B cell (primary cell): ENCODE data around the gene IKZF2. TPM values are rescaled to one million over a fixed set of nuclear protein-coding genes. Genes with fewer than 3 reads are reported as not detected.

ENCODE experiments used
- ATAC-seq: fragments of 200-7000 bp; cut with Tn5 transposase; one replicate; pipeline ENCODE4 v1.10.0; 2021; ENCODE audit warnings: low read depth, mild to moderate bottlenecking, moderate number of reproducible peaks, moderate library complexity
- CTCF ChIA-PET: fragments of 350-600 bp; sonication (Branson Sonifier 250); formaldehyde crosslinking; loops from one replicate; lab custom pipeline; 2021; ENCODE audit warnings: antibody characterized with exemption, inconsistent platforms; lab: Charles Lee
- POLR2A ChIA-PET: fragments of 350-600 bp; sonication (Branson Sonifier 250); formaldehyde crosslinking; loops from one replicate; lab custom pipeline; 2021; ENCODE audit warnings: antibody characterized with exemption; lab: Charles Lee
- DNase-seq: peaks from one replicate; pipeline ENCODE4 v3.0.0; 2013
- H2AFZ ChIP-seq: 2 replicates; pipeline ENCODE4 v1.6.1; 2012; ENCODE audit warnings: mild to moderate bottlenecking, low read depth, low read length; ENCODE audit not compliant: insufficient read depth, poor library complexity, severe bottlenecking
- H3K27ac ChIP-seq, 2 donors: 1 replicate in 1 of 2; 2 replicates in 1 of 2; pipeline ENCODE4 v1.5.1; 2012 to 2013; ENCODE audit warnings: low read length in 2 of 2, mild to moderate bottlenecking in 2 of 2, moderate library complexity in 1 of 2
- H3K27me3 ChIP-seq, 4 experiments: fragments of 200-600 bp in 1 of 4; sonication (generic) in 1 of 4; replicated peaks in 1 of 4; 1 replicate in 2 of 4; 2 replicates in 2 of 4; pipeline versions ENCODE4 v1.6.1 to v1.7.0; 2013 to 2016; ENCODE audit warnings: low read length in 3 of 4, mild to moderate bottlenecking in 2 of 4, mixed read lengths in 1 of 4, moderate library complexity in 1 of 4; ENCODE audit not compliant: insufficient read depth in 4 of 4, control insufficient read depth in 3 of 4; ENCODE audit errors: control extremely low read depth in 1 of 4
- H3K36me3 ChIP-seq, 2 experiments: replicated peaks in 1 of 2; 1 replicate in 1 of 2; 2 replicates in 1 of 2; pipeline versions ENCODE4 v1.6.1 to v1.7.1; 2013; ENCODE audit warnings: low read length in 1 of 2; ENCODE audit not compliant: insufficient read depth in 2 of 2, control insufficient read depth in 1 of 2; ENCODE audit errors: control extremely low read depth in 1 of 2, extremely low read depth in 1 of 2
- H3K4me1 ChIP-seq, 2 donors: fragments of 200-600 bp in 1 of 2; sonication (generic) in 1 of 2; 1 replicate in 1 of 2; 2 replicates in 1 of 2; pipeline versions ENCODE4 v1.5.1 to v1.6.1; 2013 to 2017; ENCODE audit warnings: low read length in 2 of 2; ENCODE audit not compliant: control insufficient read depth in 2 of 2, insufficient read depth in 2 of 2
- H3K4me2 ChIP-seq: replicated peaks from 2 replicates; pipeline ENCODE3; 2012; ENCODE audit warnings: mild to moderate bottlenecking, low read depth, low read length; ENCODE audit not compliant: poor library complexity, severe bottlenecking
- H3K4me3 ChIP-seq, 5 experiments: fragments of 200-600 bp in 1 of 5; sonication (generic) in 1 of 5; 1 replicate in 3 of 5; 2 replicates in 2 of 5; pipeline versions ENCODE4 v1.5.1 to v1.7.0; 2011 to 2016; ENCODE audit warnings: low read length in 4 of 5, mild to moderate bottlenecking in 4 of 5, low read depth in 2 of 5, control low read depth in 1 of 5, moderate library complexity in 1 of 5; ENCODE audit not compliant: insufficient read depth in 1 of 5; ENCODE audit errors: control extremely low read depth in 1 of 5, extremely low read depth in 1 of 5
- H3K79me2 ChIP-seq: fragments of 200-600 bp; sonication (generic); one replicate; pipeline ENCODE4 v1.6.0; 2016; ENCODE audit warnings: low read length; ENCODE audit not compliant: control insufficient read depth, insufficient read depth
- H3K9ac ChIP-seq: fragments of 200-600 bp; sonication (generic); 2 replicates; pipeline ENCODE4 v1.6.1; 2017; ENCODE audit warnings: mild to moderate bottlenecking, low read length, moderate library complexity
- H3K9me3 ChIP-seq, 3 donors: one replicate each; pipeline versions ENCODE4 v1.6.1 to v1.7.1; 2013; ENCODE audit warnings: low read length in 2 of 3; ENCODE audit not compliant: control insufficient read depth in 2 of 3, insufficient read depth in 1 of 3; ENCODE audit errors: control extremely low read depth in 1 of 3
- H4K20me1 ChIP-seq: 2 replicates; pipeline ENCODE4 v1.6.0; 2012; ENCODE audit warnings: mild to moderate bottlenecking, low read length; ENCODE audit not compliant: insufficient read depth, control insufficient read depth, poor library complexity, severe bottlenecking
- H3K27ac Mint-ChIP-seq: one replicate; pipeline ENCODE4 v1.8.0; 2021; ENCODE audit warnings: mixed read lengths
- H3K27me3 Mint-ChIP-seq: one replicate; pipeline ENCODE4 v1.8.0; 2021; ENCODE audit warnings: mixed read lengths
- H3K4me1 Mint-ChIP-seq: one replicate; pipeline ENCODE4 v1.8.0; 2021; ENCODE audit warnings: mixed read lengths
- H3K4me3 Mint-ChIP-seq: one replicate; pipeline ENCODE4 v1.8.0; 2021; ENCODE audit warnings: mixed read lengths
- H3K9me3 Mint-ChIP-seq: one replicate; pipeline ENCODE4 v1.8.0; 2022; ENCODE audit warnings: mixed read lengths; ENCODE audit not compliant: insufficient read depth
- EZH2 ChIP-seq: IDR thresholded peaks from 2 replicates; pipeline ENCODE4 v1.6.1; 2012; ENCODE audit warnings: borderline replicate concordance, low read depth, mild to moderate bottlenecking, moderate library complexity, low read length; ENCODE audit not compliant: insufficient read depth, poor library complexity, severe bottlenecking
- WGBS: methylation state at CpG from one replicate; pipeline ENCODE4 v1.1.5; 2013; ENCODE audit warnings: missing lambda C conversion rate; ENCODE audit not compliant: insufficient coverage; 5-methylcytosine and 5-hydroxymethylcytosine counted together
- intact Hi-C: fragments of 100-400 bp; cut with micrococcal nuclease; formaldehyde crosslinking; loops from one replicate; pipeline ENCODE4 v1.10.0; 2022
- polyA plus RNA-seq: library from polyadenylated mRNA; depleted of rRNA; stranded (reverse); fragments of >200 nt; gene quantifications from 2 replicates; pipeline ENCODE4 v1.2.3, GENCODE V29; 2012
- total RNA-seq, 2 donors: library from RNA; stranded (reverse); fragments of 120-200 nt in 1 of 2; gene quantifications; 1 replicate in 1 of 2; 2 replicates in 1 of 2; pipeline versions ENCODE4 v1.2.3 to v1.2.4, GENCODE V29; 2013 to 2022
- TF ChIP-seq, protein P1 (sequence below): fragments of 200-600 bp; IDR thresholded peaks from one replicate; pipeline ENCODE4 v1.8.0; 2022; ENCODE audit warnings: antibody characterized with exemption, mild to moderate bottlenecking

Gene IKZF2
- total and polyA plus RNA-seq, 2 donors (not counting 1 experiment from before 2014, with no cell fraction given) = 2.5 to 49.3 TPM

DNA sequence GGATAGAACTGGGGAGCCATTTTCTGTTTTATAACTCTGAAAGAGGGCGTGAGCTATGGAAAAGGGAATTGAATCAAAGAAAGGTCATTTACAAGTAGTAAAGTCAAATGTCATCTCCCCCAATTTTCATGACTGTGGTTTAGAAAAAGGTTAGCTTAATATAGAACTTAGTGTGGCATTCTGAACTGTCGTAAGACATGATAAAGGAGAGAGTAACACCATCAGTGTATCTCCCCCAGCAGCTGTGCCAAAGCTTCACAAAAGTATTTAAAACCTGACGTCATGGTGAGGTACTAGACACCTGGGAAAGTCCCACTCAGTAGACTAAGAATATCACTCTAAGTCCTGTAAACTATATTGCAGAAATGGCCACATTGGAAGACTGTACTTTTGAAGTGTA is 5.8 kb upstream of the IKZF2 start:
- no peaks in the 10 kb centered on the region for H3K36me3 ChIP-seq
- ATAC-seq = peak; percentile 89
- Mint-ChIP-seq H3K4me1 (peaks cover 44% of the 10 kb centered on the region), H3K27me3 (no peaks in the 10 kb centered on the region), H3K4me3 (peak overlapping the region; percentile 23), H3K27ac (peak overlapping the region; percentile 66), H3K9me3 (no peaks in the 10 kb centered on the region)
- H3K79me2 ChIP-seq = no peaks in the 10 kb centered on the region
- intact Hi-C loops = loop anchor here (1.0 kb wide), 4 partner anchors 9 to 127 kb away; partner anchors contain the start of gene SPAG16
- peaks cover 11 to 27% of the 10 kb centered on the region in 2 donors for H3K4me1 ChIP-seq
- ChIA-PET CTCF (interaction anchor here (0.6 to 2.0 kb wide), 11 partner anchors 15 to 470 kb away, joined by 3 to 9 read pairs (median 4); partner anchors contain the start of gene SPAG16), POLR2A (interaction anchor here (1.1 to 1.2 kb wide), 2 partner anchors 71 to 76 kb away, joined by 3 to 6 read pairs; no protein-coding TSS in a partner anchor)
- H3K27ac ChIP-seq = peak overlapping the region; percentile 53 to 79
- no peak overlapping the region for H3K9ac ChIP-seq
- no peaks in the 10 kb centered on the region for H4K20me1 ChIP-seq
- no CpG with 5 or more reads among the region's 3 CpGs for WGBS
- H2AFZ ChIP-seq = no peak overlapping the region
- no peak overlapping the region for H3K4me3 ChIP-seq
- TF ChIP-seq, protein P1, sequence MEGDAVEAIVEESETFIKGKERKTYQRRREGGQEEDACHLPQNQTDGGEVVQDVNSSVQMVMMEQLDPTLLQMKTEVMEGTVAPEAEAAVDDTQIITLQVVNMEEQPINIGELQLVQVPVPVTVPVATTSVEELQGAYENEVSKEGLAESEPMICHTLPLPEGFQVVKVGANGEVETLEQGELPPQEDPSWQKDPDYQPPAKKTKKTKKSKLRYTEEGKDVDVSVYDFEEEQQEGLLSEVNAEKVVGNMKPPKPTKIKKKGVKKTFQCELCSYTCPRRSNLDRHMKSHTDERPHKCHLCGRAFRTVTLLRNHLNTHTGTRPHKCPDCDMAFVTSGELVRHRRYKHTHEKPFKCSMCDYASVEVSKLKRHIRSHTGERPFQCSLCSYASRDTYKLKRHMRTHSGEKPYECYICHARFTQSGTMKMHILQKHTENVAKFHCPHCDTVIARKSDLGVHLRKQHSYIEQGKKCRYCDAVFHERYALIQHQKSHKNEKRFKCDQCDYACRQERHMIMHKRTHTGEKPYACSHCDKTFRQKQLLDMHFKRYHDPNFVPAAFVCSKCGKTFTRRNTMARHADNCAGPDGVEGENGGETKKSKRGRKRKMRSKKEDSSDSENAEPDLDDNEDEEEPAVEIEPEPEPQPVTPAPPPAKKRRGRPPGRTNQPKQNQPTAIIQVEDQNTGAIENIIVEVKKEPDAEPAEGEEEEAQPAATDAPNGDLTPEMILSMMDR = no peak
- no peak for TF ChIP-seq EZH2
- H3K4me2 ChIP-seq = peak overlapping the region; percentile 27
- H3K27me3 ChIP-seq = no peaks in the 10 kb centered on the region
- H3K9me3 ChIP-seq = no peaks in the 10 kb centered on the region
- peak; percentile 84 for DNase-seq

DNA sequence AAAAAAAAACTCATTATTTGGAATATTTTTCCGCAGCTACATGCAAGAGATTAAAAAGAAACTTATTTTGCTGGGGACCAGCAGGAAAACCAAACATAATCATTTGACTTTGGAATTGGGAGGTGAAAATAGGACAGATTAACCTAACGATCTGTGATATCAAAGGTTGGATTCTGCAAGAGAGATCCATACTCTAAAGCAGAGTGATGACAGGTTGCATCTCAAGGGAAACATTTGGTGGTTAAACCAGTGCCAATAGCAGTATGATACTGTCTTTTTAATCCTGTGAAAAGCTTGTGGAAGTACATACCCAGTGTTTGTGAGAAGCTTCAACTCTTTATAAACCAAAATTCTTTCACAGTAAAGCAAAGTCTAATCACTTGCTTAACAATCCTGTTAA is 5.3 kb upstream of the IKZF2 start:
- Histone ChIP-seq H4K20me1 (no peaks in the 10 kb centered on the region), H3K4me1 (peaks cover 11 to 27% of the 10 kb centered on the region in 2 donors), H3K79me2 (no peaks in the 10 kb centered on the region), H3K4me2 (peak overlapping the region; percentile 27), H3K36me3 (no peaks in the 10 kb centered on the region), H3K4me3 (no peak overlapping the region), H3K27me3 (no peaks in the 10 kb centered on the region), H3K9ac (no peak overlapping the region), H3K27ac (peak overlapping the region; percentile 53 to 79), H2AFZ (no peak overlapping the region), H3K9me3 (no peaks in the 10 kb centered on the region)
- peak overlapping the region; percentile 66 for H3K27ac Mint-ChIP-seq
- H3K4me3 Mint-ChIP-seq = peak overlapping the region; percentile 23
- H3K4me1 Mint-ChIP-seq = peaks cover 44% of the 10 kb centered on the region
- WGBS = 83% methylated on average over 1 of the region's 2 CpGs
- intact Hi-C loops = loop anchor here (1.0 kb wide), 4 partner anchors 10 to 128 kb away; partner anchors contain the start of gene SPAG16
- no peaks in the 10 kb centered on the region for H3K27me3 Mint-ChIP-seq
- POLR2A ChIA-PET = interaction anchor here (1.2 kb wide), 1 partner anchor 77 kb away, joined by 6 read pairs; no protein-coding TSS in a partner anchor
- no peak for TF ChIP-seq EZH2
- TF ChIP-seq, protein P1 = no peak
- H3K9me3 Mint-ChIP-seq = no peaks in the 10 kb centered on the region
- CTCF ChIA-PET = interaction anchor here (0.6 to 2.0 kb wide), 10 partner anchors 15 to 470 kb away, joined by 3 to 9 read pairs (median 4); no protein-coding TSS in a partner anchor
- DNase-seq (no peak), ATAC-seq (no peak)
